Liver (tissue), 3 donors: ENCODE measurements around the gene IFNA13.

ENCODE experiments used
- ATF3 ChIP-seq: IDR thresholded peaks from 2 replicates; pipeline ENCODE4 v1.6.1; 2016; ENCODE audit warnings: antibody characterized with exemption
- CTCF ChIP-seq: fragments of 150-350 bp; IDR thresholded peaks from 2 replicates; pipeline ENCODE4 v1.5.1; 2017; ENCODE audit warnings: improper control_type of control experiment, low read depth, low read length; ENCODE audit not compliant: missing input control
- MAX ChIP-seq: IDR thresholded peaks from 2 replicates; pipeline ENCODE4 v1.6.1; 2016; ENCODE audit warnings: antibody characterized with exemption
- RAD21 ChIP-seq, 2 donors: IDR thresholded peaks; 2 replicates each; pipeline ENCODE4 v1.6.1; 2016; ENCODE audit warnings: antibody characterized with exemption in 2 of 2, mild to moderate bottlenecking in 2 of 2
- SP1 ChIP-seq: IDR thresholded peaks from 2 replicates; pipeline ENCODE4 v1.6.1; 2018; ENCODE audit warnings: antibody characterized with exemption, mild to moderate bottlenecking
- TAF1 ChIP-seq: conservative IDR thresholded peaks from 2 replicates; pipeline ENCODE4 v1.6.1; 2016; ENCODE audit warnings: antibody characterized with exemption, mild to moderate bottlenecking
- YY1 ChIP-seq: IDR thresholded peaks from 2 replicates; pipeline ENCODE4 v1.6.1; 2016; ENCODE audit warnings: antibody characterized with exemption, mild to moderate bottlenecking
- donor health status: healthy.
- donor health status: healthy.

GRCh38 chr9:21412107-21412506 lies 44.2 kb upstream of the IFNA13 start:
- TF ChIP-seq YY1 (no peak), CTCF (no peak), SP1 (no peak), TAF1 (no peak), MAX (no peak), ATF3 (no peak), RAD21 (IDR thresholded peaks at IDR 0.05) (no peak)
